Gastroesophageal sphincter (tissue), 4 donors: ENCODE data around the gene AFF2. TPM values are rescaled to one million over a fixed set of nuclear protein-coding genes. Genes with fewer than 3 reads are reported as not detected.

Experiments used
- ATAC-seq: fragments of 150-250 bp; one replicate; pipeline ENCODE4 v1.9.1; 2016; ENCODE audit warnings: mild to moderate bottlenecking, moderate library complexity
- H3K27ac ChIP-seq, 4 donors: fragments of 200-600 bp; sonication (generic) in 3 of 4; 1 replicate in 3 of 4; 2 replicates in 1 of 4; pipeline ENCODE4 v1.5.1; 2016 to 2019
- H3K27me3 ChIP-seq: fragments of 200-600 bp; sonication (generic); one replicate; pipeline ENCODE4 v1.5.1; 2019
- H3K36me3 ChIP-seq, 2 donors: fragments of 200-600 bp; sonication (generic); one replicate each; pipeline ENCODE4 v1.5.1; 2019; ENCODE audit warnings: control low read depth in 1 of 2
- H3K4me1 ChIP-seq, 3 donors: fragments of 200-600 bp; sonication (generic); 1 replicate in 2 of 3; 2 replicates in 1 of 3; pipeline ENCODE4 v1.5.1; 2016 to 2019; ENCODE audit warnings: control low read depth in 2 of 3
- H3K4me3 ChIP-seq, 2 donors: fragments of 200-600 bp; sonication (generic); one replicate each; pipeline ENCODE4 v1.5.1; 2019; ENCODE audit warnings: mild to moderate bottlenecking in 1 of 2, moderate library complexity in 1 of 2
- H3K9me3 ChIP-seq, 3 donors: fragments of 200-600 bp; sonication (generic); one replicate each; pipeline ENCODE4 v1.5.1; 2017 to 2019; ENCODE audit warnings: control low read depth in 2 of 3
- CTCF ChIP-seq, 4 experiments: fragments of 200-600 bp in 2 of 4; fragments of 450-650 bp in 2 of 4; sonication (generic) in 1 of 4; IDR thresholded peaks; one replicate each; pipeline ENCODE4 v1.5.1; 2017 to 2019; ENCODE audit warnings: antibody characterized with exemption in 4 of 4, mild to moderate bottlenecking in 2 of 4, moderate library complexity in 2 of 4
- EP300 ChIP-seq: sonication (generic); formaldehyde crosslinking; IDR thresholded peaks from one replicate; pipeline ENCODE4 v1.6.1; 2017; ENCODE audit warnings: antibody characterized with exemption, mild to moderate bottlenecking
- POLR2A ChIP-seq, 2 donors: fragments of 450-650 bp; IDR thresholded peaks; one replicate each; pipeline ENCODE4 v1.6.1; 2017; ENCODE audit warnings: antibody characterized with exemption in 2 of 2, mild to moderate bottlenecking in 2 of 2, moderate library complexity in 1 of 2
- POLR2AphosphoS5 ChIP-seq: sonication (generic); formaldehyde crosslinking; IDR thresholded peaks from one replicate; pipeline ENCODE4 v1.6.1; 2017; ENCODE audit warnings: antibody characterized with exemption
- WGBS, 2 donors: methylation state at CpG; one replicate each; pipeline ENCODE4 v1.1.5; 2018; ENCODE audit warnings: low coverage in 1 of 2; 5-methylcytosine and 5-hydroxymethylcytosine counted together
- total RNA-seq, 4 donors: library from RNA; depleted of rRNA; stranded (reverse); fragments of >200 nt; gene quantifications; one replicate each; pipeline ENCODE4 v1.1.0, GENCODE V29; 2016

AFF2 gene
- total RNA-seq, 4 donors from 2014 or later: 1.6 to 6.1 (median 3.6) TPM

GRCh38 chrX:148885203-148885602, 384.8 kb downstream of the AFF2 start:
- TF ChIP-seq CTCF (IDR thresholded peaks at IDR 0.05): no peak
- no peak for TF ChIP-seq POLR2AphosphoS5
- TF ChIP-seq POLR2A (IDR thresholded peaks at IDR 0.05): no peak
- TF ChIP-seq EP300: no peak
- no peaks in the 10 kb centered on the region for H3K27me3 ChIP-seq
- H3K36me3 ChIP-seq: no peaks in the 10 kb centered on the region
- H3K4me3 ChIP-seq: no peak overlapping the region
- H3K4me1 ChIP-seq: no peaks in the 10 kb centered on the region
- WGBS, 2 donors: 50 to 100% methylated on average over 1 of the region's 3 CpGs
- no peak overlapping the region for H3K27ac ChIP-seq
- H3K9me3 ChIP-seq: no peaks in the 10 kb centered on the region
- no peak for ATAC-seq

- Histone ChIP-seq H3K27me3 (no peaks in the 10 kb centered on the region), H3K9me3 (no peaks in the 10 kb centered on the region), H3K4me3 (no peak overlapping the region), H3K27ac (no peak overlapping the region), H3K36me3 (no peaks in the 10 kb centered on the region), H3K4me1 (no peaks in the 10 kb centered on the region)
- ATAC-seq: no peak
- TF ChIP-seq POLR2AphosphoS5: no peak
- TF ChIP-seq CTCF (IDR thresholded peaks at IDR 0.05): no peak
- TF ChIP-seq POLR2A (IDR thresholded peaks at IDR 0.05): no peak
- no peak for TF ChIP-seq EP300
These were observed 393.0 kb downstream of the AFF2 start for GRCh38 chrX:148893395-148893794.

- H3K9me3 ChIP-seq: no peaks in the 10 kb centered on the region
- no peak overlapping the region for H3K4me3 ChIP-seq
- no peak overlapping the region for H3K27ac ChIP-seq
- H3K4me1 ChIP-seq: no peaks in the 10 kb centered on the region
- H3K27me3 ChIP-seq: no peaks in the 10 kb centered on the region
- TF ChIP-seq POLR2A (IDR thresholded peaks at IDR 0.05) (no peak), EP300 (no peak), POLR2AphosphoS5 (no peak), CTCF (IDR thresholded peaks at IDR 0.05) (no peak)
- no peaks in the 10 kb centered on the region for H3K36me3 ChIP-seq
- no peak for ATAC-seq
These were observed 402.2 kb downstream of the AFF2 start for GRCh38 chrX:148902581-148902980.

GRCh38 chrX:148903176-148903575, 402.8 kb downstream of the AFF2 start:
- H3K4me3 ChIP-seq: no peak overlapping the region
- no peaks in the 10 kb centered on the region for H3K27me3 ChIP-seq
- H3K36me3 ChIP-seq: no peaks in the 10 kb centered on the region
- no peak for ATAC-seq
- TF ChIP-seq EP300: no peak
- TF ChIP-seq CTCF (IDR thresholded peaks at IDR 0.05): no peak
- H3K4me1 ChIP-seq: no peaks in the 10 kb centered on the region
- H3K27ac ChIP-seq: no peak overlapping the region
- WGBS, 2 donors: 63 to 66% methylated on average over 2 to 3 of the region's 3 CpGs
- H3K9me3 ChIP-seq: no peaks in the 10 kb centered on the region

- Histone ChIP-seq H3K27me3 (no peaks in the 10 kb centered on the region), H3K9me3 (no peaks in the 10 kb centered on the region), H3K36me3 (no peaks in the 10 kb centered on the region), H3K4me3 (no peak overlapping the region), H3K4me1 (no peaks in the 10 kb centered on the region), H3K27ac (no peak overlapping the region)
- ATAC-seq: no peak
- WGBS, 2 donors: 44 to 53% methylated on average over 3 of the region's 3 CpGs
- TF ChIP-seq POLR2A (IDR thresholded peaks at IDR 0.05): no peak
- no peak for TF ChIP-seq POLR2AphosphoS5
- no peak for TF ChIP-seq CTCF (IDR thresholded peaks at IDR 0.05)
- TF ChIP-seq EP300: no peak
These were observed 404.1 kb downstream of the AFF2 start for GRCh38 chrX:148904421-148905111.
